Measurements from ENCODE around the gene UBE2Z.

The UBE2Z gene

GRCh38 chr17:48909783-48910182, 1.6 kb downstream of the UBE2Z start:
- H3K36me3 ChIP-seq: peaks cover 40% of the 10 kb centered on the region
- peak overlapping the region; percentile 72 for H3K4me3 ChIP-seq (ENCODE audit: low read depth, low read length)
- no peak for DNase-seq
- TF ChIP-seq, protein P1, sequence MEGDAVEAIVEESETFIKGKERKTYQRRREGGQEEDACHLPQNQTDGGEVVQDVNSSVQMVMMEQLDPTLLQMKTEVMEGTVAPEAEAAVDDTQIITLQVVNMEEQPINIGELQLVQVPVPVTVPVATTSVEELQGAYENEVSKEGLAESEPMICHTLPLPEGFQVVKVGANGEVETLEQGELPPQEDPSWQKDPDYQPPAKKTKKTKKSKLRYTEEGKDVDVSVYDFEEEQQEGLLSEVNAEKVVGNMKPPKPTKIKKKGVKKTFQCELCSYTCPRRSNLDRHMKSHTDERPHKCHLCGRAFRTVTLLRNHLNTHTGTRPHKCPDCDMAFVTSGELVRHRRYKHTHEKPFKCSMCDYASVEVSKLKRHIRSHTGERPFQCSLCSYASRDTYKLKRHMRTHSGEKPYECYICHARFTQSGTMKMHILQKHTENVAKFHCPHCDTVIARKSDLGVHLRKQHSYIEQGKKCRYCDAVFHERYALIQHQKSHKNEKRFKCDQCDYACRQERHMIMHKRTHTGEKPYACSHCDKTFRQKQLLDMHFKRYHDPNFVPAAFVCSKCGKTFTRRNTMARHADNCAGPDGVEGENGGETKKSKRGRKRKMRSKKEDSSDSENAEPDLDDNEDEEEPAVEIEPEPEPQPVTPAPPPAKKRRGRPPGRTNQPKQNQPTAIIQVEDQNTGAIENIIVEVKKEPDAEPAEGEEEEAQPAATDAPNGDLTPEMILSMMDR (IDR thresholded peaks at IDR 0.05; ENCODE audit: low read depth, low read length): no peak
- peaks cover 5% of the 10 kb centered on the region for H3K4me1 ChIP-seq
- no peaks in the 10 kb centered on the region for H3K27me3 ChIP-seq
- no peaks in the 10 kb centered on the region for H3K9me3 ChIP-seq

DNA sequence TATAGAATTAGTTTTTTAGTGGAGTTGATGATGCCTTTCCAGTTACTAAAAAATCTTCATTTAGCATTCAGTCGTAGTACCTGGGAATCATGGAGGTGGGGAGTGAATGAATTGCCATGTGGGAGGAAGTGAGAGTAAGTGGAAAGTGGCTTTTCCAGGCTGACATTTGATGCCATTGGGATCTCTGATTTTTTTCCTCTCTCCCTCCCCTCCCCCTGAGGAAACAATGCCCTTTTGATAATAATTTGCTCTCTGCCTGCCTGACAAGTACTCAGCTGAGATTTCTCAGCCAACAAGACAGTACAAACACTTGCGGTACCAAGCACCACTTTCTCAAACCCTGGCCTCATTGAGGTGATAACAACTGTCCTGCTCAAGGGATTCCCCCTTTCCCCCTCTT, 2.2 kb downstream of the UBE2Z start:
- Histone ChIP-seq H3K4me3 (ENCODE audit: low read depth, low read length) (no peak overlapping the region; the same call in 1 of the 2 replicates), H3K4me1 (peaks cover 5% of the 10 kb centered on the region), H3K9me3 (no peaks in the 10 kb centered on the region), H3K36me3 (peaks cover 43% of the 10 kb centered on the region), H3K27me3 (no peaks in the 10 kb centered on the region)
- no peak for DNase-seq
- TF ChIP-seq, protein P1 (IDR thresholded peaks at IDR 0.05; ENCODE audit: low read depth, low read length): no peak

DNA sequence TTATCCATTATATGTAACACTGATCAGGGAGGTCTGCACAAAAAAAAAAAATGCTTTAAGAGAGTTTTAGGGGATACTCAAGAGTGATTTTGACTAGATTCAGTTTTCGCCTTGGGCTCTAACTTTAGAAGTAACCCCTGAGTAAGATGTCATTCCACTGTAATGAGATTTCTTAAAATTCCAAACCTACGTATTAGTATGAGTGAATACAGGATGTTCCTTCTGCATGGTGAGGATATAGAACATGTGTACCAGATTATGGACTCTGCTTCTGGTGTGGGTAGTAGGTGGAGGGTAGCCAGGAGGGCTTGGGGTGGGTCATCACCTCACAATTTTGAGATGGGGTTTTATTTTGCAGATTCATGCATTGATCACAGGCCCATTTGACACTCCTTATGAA, 4.3 kb downstream of the UBE2Z start:
- DNase-seq: no peak
- peaks cover 5% of the 10 kb centered on the region for H3K4me1 ChIP-seq
- no peak overlapping the region for H3K4me3 ChIP-seq (ENCODE audit: low read depth, low read length)
- H3K9me3 ChIP-seq: no peaks in the 10 kb centered on the region
- H3K36me3 ChIP-seq: peaks cover 61% of the 10 kb centered on the region
- H3K27me3 ChIP-seq: no peaks in the 10 kb centered on the region
- TF ChIP-seq, protein P1 (IDR thresholded peaks at IDR 0.05; ENCODE audit: low read depth, low read length): no peak

- H3K4me3 ChIP-seq (ENCODE audit: low read depth, low read length): no peak overlapping the region
- peaks cover 86% of the 10 kb centered on the region for H3K36me3 ChIP-seq
- TF ChIP-seq, protein P1 (IDR thresholded peaks at IDR 0.05; ENCODE audit: low read depth, low read length): no peak
- no peaks in the 10 kb centered on the region for H3K4me1 ChIP-seq
- no peaks in the 10 kb centered on the region for H3K9me3 ChIP-seq
- H3K27me3 ChIP-seq: no peaks in the 10 kb centered on the region
- DNase-seq: no peak
Measured at GRCh38 chr17:48915459-48916282, 7.5 kb downstream of the UBE2Z start.

DNA sequence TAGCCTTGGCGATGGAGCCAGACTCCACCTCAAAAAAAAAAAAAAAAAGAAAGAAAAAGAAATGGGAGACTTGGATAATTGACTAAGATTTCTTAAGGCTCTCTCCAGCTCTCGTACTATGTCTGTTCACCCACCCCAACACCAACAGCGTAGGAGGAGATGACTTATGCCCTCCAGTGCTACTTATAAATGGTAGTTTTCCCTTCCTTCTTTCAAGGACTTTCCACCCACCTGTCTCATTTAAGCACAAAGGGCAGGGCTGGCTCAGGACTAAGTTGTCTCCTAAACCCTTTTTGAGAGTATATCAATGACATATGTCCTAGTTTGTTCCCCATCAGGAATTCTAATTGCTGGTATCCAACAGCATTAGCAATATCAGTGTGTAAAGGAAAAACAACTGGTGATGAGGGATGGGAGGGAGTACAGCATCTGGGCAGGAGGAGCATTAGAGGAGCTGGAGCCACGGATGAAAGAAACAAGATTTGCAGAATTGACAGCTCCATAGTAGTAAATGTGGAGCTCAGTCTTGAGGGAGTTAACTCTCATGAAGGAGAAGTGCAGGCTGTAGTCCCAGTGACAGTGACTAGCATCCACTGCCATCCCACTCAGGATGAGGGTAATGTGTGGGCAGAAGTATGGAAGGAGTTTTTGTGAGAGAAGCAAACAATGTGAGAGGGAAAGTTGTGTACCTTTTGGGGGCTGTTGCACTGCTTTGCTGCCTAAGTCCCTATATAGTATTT, 17.2 kb downstream of the UBE2Z start:
- TF ChIP-seq, protein P1 (IDR thresholded peaks at IDR 0.05; ENCODE audit: low read depth, low read length): no peak
- H3K4me1 ChIP-seq: peaks cover under 1% of the 10 kb centered on the region
- peaks cover 80% of the 10 kb centered on the region for H3K36me3 ChIP-seq
- H3K27me3 ChIP-seq: no peaks in the 10 kb centered on the region
- no peak overlapping the region for H3K4me3 ChIP-seq (ENCODE audit: low read depth, low read length)
- no peak for DNase-seq
- H3K9me3 ChIP-seq: no peaks in the 10 kb centered on the region

DNA sequence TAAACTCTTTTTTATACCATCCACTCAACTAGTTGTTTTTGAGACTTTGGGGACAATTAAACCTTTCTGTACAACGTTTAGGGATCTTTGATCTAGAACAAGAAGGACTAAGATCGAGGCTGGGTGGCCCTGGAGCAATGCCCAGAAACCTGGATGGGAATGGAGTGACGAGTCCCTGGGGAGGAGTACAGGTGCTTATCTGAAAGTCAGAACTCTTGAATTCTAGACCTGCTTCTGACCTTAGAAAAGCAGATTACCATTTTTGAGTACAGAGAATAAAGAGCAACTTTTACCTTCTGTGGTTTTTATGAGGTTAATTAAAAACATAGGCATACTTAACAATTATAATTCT, 17.8 kb downstream of the UBE2Z start:
- Histone ChIP-seq H3K27me3 (no peaks in the 10 kb centered on the region), H3K36me3 (peaks cover 80% of the 10 kb centered on the region), H3K4me1 (peaks cover 4% of the 10 kb centered on the region), H3K9me3 (no peaks in the 10 kb centered on the region), H3K4me3 (ENCODE audit: low read depth, low read length) (no peak overlapping the region)
- TF ChIP-seq, protein P1 (IDR thresholded peaks at IDR 0.05; ENCODE audit: low read depth, low read length): no peak
- no peak for DNase-seq

Measured in BE2C (cell line).